ENCODE measurements around the gene RFNG.
A peak's percentile ranks its signal among the peaks of the same experiment; 100 is the strongest.

The RFNG gene

GRCh38 chr17:82051776-82052637, at the start of gene RFNG, which contains the start of gene GPS1:
Gene RFNG, minus strand, starts transcription at chr17:82051811. Its CDS starts 45 bp downstream, at chr17:82051766.
Gene GPS1, plus strand, starts transcription at chr17:82051898. Its CDS starts 34 bp downstream, at chr17:82051932.
- H3K9me3 Mint-ChIP-seq = no peaks in the 10 kb centered on the region
- no peaks in the 10 kb centered on the region for H3K27me3 Mint-ChIP-seq
- H3K36me3 Mint-ChIP-seq = peaks cover 10% of the 10 kb centered on the region
- DNase-seq (ENCODE audit: low spot score in 2 of 2) (peak; percentile 66 to 75), ATAC-seq (ENCODE audit: low read depth) (peak; percentile 98)
- H3K27ac Mint-ChIP-seq = peak within 1 kb of the TSS; percentile 86
- peaks cover 8% of the 10 kb centered on the region for H3K4me1 Mint-ChIP-seq
- peak within 1 kb of the TSS; percentile 92 for H3K4me3 Mint-ChIP-seq

GRCh38 chr17:82101301-82101715, 49.7 kb upstream of the RFNG start:
- no peak for DNase-seq (ENCODE audit: low spot score in 2 of 2)
- Mint-ChIP-seq H3K9me3 (no peaks in the 10 kb centered on the region), H3K4me3 (no peak overlapping the region)

GRCh38 chr17:82100502-82101298, 49.1 kb upstream of the RFNG start:
- DNase-seq (ENCODE audit: low spot score in 2 of 2) (no peak), ATAC-seq (ENCODE audit: low read depth) (no peak)
- H3K4me3 Mint-ChIP-seq = no peak overlapping the region
- H3K27ac Mint-ChIP-seq = no peak overlapping the region
- H3K4me1 Mint-ChIP-seq = peaks cover 6% of the 10 kb centered on the region
- no peaks in the 10 kb centered on the region for H3K36me3 Mint-ChIP-seq
- no peaks in the 10 kb centered on the region for H3K9me3 Mint-ChIP-seq
- no peaks in the 10 kb centered on the region for H3K27me3 Mint-ChIP-seq

More at GRCh38 chr17:82101301-82101715, 49.7 kb upstream of the RFNG start:
- H3K27ac Mint-ChIP-seq = no peak overlapping the region
- no peaks in the 10 kb centered on the region for H3K27me3 Mint-ChIP-seq
- peaks cover 10% of the 10 kb centered on the region for H3K4me1 Mint-ChIP-seq
- H3K36me3 Mint-ChIP-seq = no peaks in the 10 kb centered on the region
- no peak for ATAC-seq (ENCODE audit: low read depth)

GRCh38 chr17:82098939-82099763, 47.5 kb upstream of the RFNG start:
- peaks cover 6% of the 10 kb centered on the region for H3K4me1 Mint-ChIP-seq
- DNase-seq (ENCODE audit: low spot score in 2 of 2) (peak in 1 of 2 donors; percentile 54), ATAC-seq (ENCODE audit: low read depth) (peak; percentile 2)
- H3K4me3 Mint-ChIP-seq = peak overlapping the region; percentile 87
- no peaks in the 10 kb centered on the region for H3K27me3 Mint-ChIP-seq
- no peaks in the 10 kb centered on the region for H3K36me3 Mint-ChIP-seq
- H3K27ac Mint-ChIP-seq = peak overlapping the region; percentile 95
- H3K9me3 Mint-ChIP-seq = no peaks in the 10 kb centered on the region

GRCh38 chr17:82098169-82098938, 46.7 kb upstream of the RFNG start, which contains the start of gene FASN:
Gene FASN, minus strand, starts transcription at chr17:82098236. Its CDS starts 1,791 bp downstream, at chr17:82096445.
- H3K27ac Mint-ChIP-seq = peak within 1 kb of the TSS; percentile 95
- H3K36me3 Mint-ChIP-seq = peaks cover under 1% of the 10 kb centered on the region
- peaks cover 6% of the 10 kb centered on the region for H3K4me1 Mint-ChIP-seq
- peak; percentile 79 for ATAC-seq (ENCODE audit: low read depth)
- no peaks in the 10 kb centered on the region for H3K27me3 Mint-ChIP-seq
- H3K4me3 Mint-ChIP-seq = peak within 1 kb of the TSS; percentile 80
- peak; percentile 90 to 92 for DNase-seq (ENCODE audit: low spot score in 2 of 2)
- no peaks in the 10 kb centered on the region for H3K9me3 Mint-ChIP-seq

- H3K27ac Mint-ChIP-seq = no peak overlapping the region
- DNase-seq (ENCODE audit: low spot score in 2 of 2) (no peak), ATAC-seq (ENCODE audit: low read depth) (peak; percentile 0)
- H3K27me3 Mint-ChIP-seq = no peaks in the 10 kb centered on the region
- peak overlapping the region; percentile 80 for H3K4me3 Mint-ChIP-seq
- peaks cover 4% of the 10 kb centered on the region for H3K36me3 Mint-ChIP-seq
- no peaks in the 10 kb centered on the region for H3K9me3 Mint-ChIP-seq
- H3K4me1 Mint-ChIP-seq = peaks cover 6% of the 10 kb centered on the region
Observed at GRCh38 chr17:82097919-82098168, 46.2 kb upstream of the RFNG start.

- ATAC-seq (ENCODE audit: low read depth) = no peak
Observed at GRCh38 chr17:82097184-82097918, 45.7 kb upstream of the RFNG start.

GRCh38 chr17:82096709-82097183, 45.1 kb upstream of the RFNG start:
- peak overlapping the region; percentile 62 for H3K4me3 Mint-ChIP-seq
- no peaks in the 10 kb centered on the region for H3K27me3 Mint-ChIP-seq
- no peak overlapping the region for H3K27ac Mint-ChIP-seq

More at GRCh38 chr17:82097184-82097918, 45.7 kb upstream of the RFNG start:
- Mint-ChIP-seq H3K4me1 (peaks cover 6% of the 10 kb centered on the region), H3K4me3 (peak overlapping the region; percentile 80), H3K27me3 (no peaks in the 10 kb centered on the region), H3K27ac (no peak overlapping the region), H3K9me3 (no peaks in the 10 kb centered on the region), H3K36me3 (peaks cover 4% of the 10 kb centered on the region)
- DNase-seq (ENCODE audit: low spot score in 2 of 2) = no peak

GRCh38 chr17:82095777-82096708, 44.4 kb upstream of the RFNG start:
- Mint-ChIP-seq H3K9me3 (no peaks in the 10 kb centered on the region), H3K4me1 (peaks cover 6% of the 10 kb centered on the region), H3K4me3 (peak overlapping the region; percentile 17), H3K27me3 (no peaks in the 10 kb centered on the region), H3K27ac (no peak overlapping the region), H3K36me3 (peaks cover 7% of the 10 kb centered on the region)
- ATAC-seq (ENCODE audit: low read depth) = no peak
- no peak for DNase-seq (ENCODE audit: low spot score in 2 of 2)

More at GRCh38 chr17:82096709-82097183, 45.1 kb upstream of the RFNG start:
- Mint-ChIP-seq H3K4me1 (peaks cover 6% of the 10 kb centered on the region), H3K36me3 (peaks cover 4% of the 10 kb centered on the region), H3K9me3 (no peaks in the 10 kb centered on the region)
- DNase-seq (ENCODE audit: low spot score in 2 of 2) (no peak), ATAC-seq (ENCODE audit: low read depth) (no peak)

GRCh38 chr17:82094931-82095776, 43.5 kb upstream of the RFNG start:
- H3K27me3 Mint-ChIP-seq = no peaks in the 10 kb centered on the region
- H3K36me3 Mint-ChIP-seq = peaks cover 7% of the 10 kb centered on the region
- ATAC-seq (ENCODE audit: low read depth) (no peak), DNase-seq (ENCODE audit: low spot score in 2 of 2) (no peak)
- H3K27ac Mint-ChIP-seq = no peak overlapping the region
- H3K4me1 Mint-ChIP-seq = peaks cover 6% of the 10 kb centered on the region
- H3K9me3 Mint-ChIP-seq = no peaks in the 10 kb centered on the region
- H3K4me3 Mint-ChIP-seq = no peak overlapping the region
